ENCODE data around the gene WBP11.

- TF ChIP-seq CTCF (IDR thresholded peaks at IDR 0.05; ENCODE audit: low read length) = 0 out of 2 replicates have a peak, but pooled peaks have one; percentile 10
- no peak for TF ChIP-seq EZH2 (IDR thresholded peaks at IDR 0.05; ENCODE audit: borderline replicate concordance, low read length)
Observed at GRCh38 chr12:14774074-14774905, 29.0 kb downstream of the WBP11 start.

Data from OCI-LY1 (cell line).